Tibial nerve (tissue), 4 donors: ENCODE measurements around the gene PARP8. TPM values are rescaled to one million over a fixed set of nuclear protein-coding genes. Genes with fewer than 3 reads are reported as not detected.

Experiments
- DNase-seq, 2 donors: peaks; one replicate each; pipeline ENCODE4 v3.0.0-alpha.2; 2019; ENCODE audit warnings: low spot score in 2 of 2
- H3K27ac ChIP-seq, 4 donors: fragments of 200-600 bp; sonication (generic) in 3 of 4; one replicate each; pipeline ENCODE4 v1.5.1; 2017 to 2019; ENCODE audit warnings: mild to moderate bottlenecking in 1 of 4
- H3K27me3 ChIP-seq, 2 donors: fragments of 200-600 bp; sonication (generic) in 1 of 2; one replicate each; pipeline versions ENCODE4 v1.5.1 to v1.6.0; 2017 to 2019
- H3K36me3 ChIP-seq, 3 donors: fragments of 200-600 bp; sonication (generic); one replicate each; pipeline ENCODE4 v1.5.1; 2018 to 2019
- H3K4me1 ChIP-seq, 4 donors: fragments of 200-600 bp; sonication (generic) in 3 of 4; one replicate each; pipeline ENCODE4 v1.5.1; 2017 to 2019
- H3K4me3 ChIP-seq, 4 donors: fragments of 200-600 bp; sonication (generic) in 3 of 4; one replicate each; pipeline ENCODE4 v1.5.1; 2017 to 2019; ENCODE audit warnings: mild to moderate bottlenecking in 1 of 4, moderate library complexity in 1 of 4
- H3K9me3 ChIP-seq, 4 donors: fragments of 200-600 bp; sonication (generic) in 3 of 4; one replicate each; pipeline ENCODE4 v1.5.1; 2017 to 2019
- CTCF ChIP-seq, 5 experiments: fragments of 200-600 bp in 3 of 5; fragments of 450-650 bp in 2 of 5; sonication (generic) in 3 of 5; IDR thresholded peaks; one replicate each; pipeline ENCODE4 v1.5.1; 2016 to 2019; ENCODE audit warnings: antibody characterized with exemption in 5 of 5, mild to moderate bottlenecking in 3 of 5, moderate library complexity in 2 of 5
- EP300 ChIP-seq, 2 donors: sonication (generic); formaldehyde crosslinking; IDR thresholded peaks; one replicate each; pipeline ENCODE4 v1.6.1; 2017; ENCODE audit warnings: antibody characterized with exemption in 2 of 2, mild to moderate bottlenecking in 1 of 2
- POLR2A ChIP-seq, 2 donors: fragments of 450-650 bp; IDR thresholded peaks; one replicate each; pipeline ENCODE4 v1.6.1; 2017; ENCODE audit warnings: antibody characterized with exemption in 2 of 2, mild to moderate bottlenecking in 2 of 2, moderate library complexity in 2 of 2
- WGBS, 2 donors: methylation state at CpG; one replicate each; pipeline ENCODE4 v1.1.5; 2018; 5-methylcytosine and 5-hydroxymethylcytosine counted together
- total RNA-seq, 4 donors: library from RNA; depleted of rRNA; stranded (reverse); fragments of >200 nt; gene quantifications; one replicate each; pipeline ENCODE4 v1.1.0, GENCODE V29; 2016

The PARP8 gene
- total RNA-seq, 4 donors from 2014 or later = 10.4 to 24.7 (median 18.8) TPM

DNA sequence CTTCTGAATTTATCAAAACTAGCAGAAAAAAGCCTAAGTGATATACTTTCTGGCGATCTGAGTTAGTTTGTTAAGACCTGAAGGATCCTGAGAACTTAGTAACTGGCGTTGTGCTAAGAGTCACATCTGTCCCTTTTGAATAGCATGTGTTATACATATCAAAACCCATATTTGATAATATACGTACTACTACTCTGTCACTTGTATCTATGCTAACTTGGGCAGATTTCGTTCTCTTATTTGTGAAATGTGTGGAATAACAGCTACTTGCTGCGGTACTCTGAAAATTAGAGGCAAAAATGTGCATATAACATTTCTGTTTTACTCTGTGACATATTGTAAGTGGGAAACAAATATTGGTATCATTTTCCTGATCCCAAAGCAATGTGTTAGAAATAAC is 126.4 kb downstream of the PARP8 start:
- Histone ChIP-seq H3K4me1 (no peaks in the 10 kb centered on the region), H3K4me3 (no peak overlapping the region), H3K27me3 (no peaks in the 10 kb centered on the region), H3K9me3 (no peaks in the 10 kb centered on the region), H3K27ac (no peak overlapping the region), H3K36me3 (peaks cover 0 to 44% (median 10%) of the 10 kb centered on the region in 3 donors)
- 94 to 95% methylated on average over 5 of the region's 5 CpGs for WGBS, 2 donors
- TF ChIP-seq CTCF (IDR thresholded peaks at IDR 0.05) = no peak
- no peak for TF ChIP-seq EP300 (IDR thresholded peaks at IDR 0.05)
- no peak for TF ChIP-seq POLR2A (IDR thresholded peaks at IDR 0.05)
- no peak for DNase-seq

GRCh38 chr5:50794812-50795211 is 128.4 kb downstream of the PARP8 start:
- no peaks in the 10 kb centered on the region for H3K9me3 ChIP-seq
- H3K4me1 ChIP-seq = no peaks in the 10 kb centered on the region
- H3K4me3 ChIP-seq = no peak overlapping the region
- H3K27ac ChIP-seq = no peak overlapping the region
- TF ChIP-seq POLR2A (IDR thresholded peaks at IDR 0.05) (no peak), EP300 (IDR thresholded peaks at IDR 0.05) (no peak), CTCF (IDR thresholded peaks at IDR 0.05) (no peak)
- no peak for DNase-seq
- peaks cover 0 to 42% (median 10%) of the 10 kb centered on the region in 3 donors for H3K36me3 ChIP-seq
- no peaks in the 10 kb centered on the region for H3K27me3 ChIP-seq
- 90 to 95% methylated on average over 12 of the region's 12 CpGs for WGBS, 2 donors

DNA sequence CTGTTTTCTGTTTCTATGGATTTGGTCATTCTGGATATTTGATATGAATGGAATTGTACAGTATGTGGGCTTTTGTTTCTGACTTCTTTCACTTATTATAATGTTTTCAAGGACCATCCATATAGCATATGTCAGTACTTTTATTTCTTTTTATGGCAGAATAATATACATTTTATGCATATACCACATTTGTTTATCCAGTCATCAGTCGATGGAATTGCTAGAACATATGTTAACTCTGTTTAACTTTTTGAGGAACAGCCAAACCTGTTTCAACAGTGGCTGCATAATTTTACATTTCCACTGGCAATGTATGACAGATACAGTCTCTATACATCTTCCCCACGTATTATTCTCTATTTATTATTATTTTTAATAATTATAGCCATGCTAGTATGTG is 131.6 kb downstream of the PARP8 start:
- Histone ChIP-seq H3K9me3 (peaks cover 0 to 9% (median 2%) of the 10 kb centered on the region in 4 donors), H3K36me3 (peaks cover 0 to 33% (median 4%) of the 10 kb centered on the region in 3 donors), H3K27ac (no peak overlapping the region), H3K4me3 (no peak overlapping the region), H3K4me1 (no peaks in the 10 kb centered on the region), H3K27me3 (no peaks in the 10 kb centered on the region)
- 71 to 74% methylated on average over 2 of the region's 2 CpGs for WGBS, 2 donors
- DNase-seq = no peak
- TF ChIP-seq EP300 (IDR thresholded peaks at IDR 0.05) = no peak
- TF ChIP-seq CTCF (IDR thresholded peaks at IDR 0.05) = no peak
- no peak for TF ChIP-seq POLR2A (IDR thresholded peaks at IDR 0.05)

GRCh38 chr5:50799596-50799995 is 133.2 kb downstream of the PARP8 start:
- 68 to 69% methylated on average over 2 of the region's 2 CpGs for WGBS, 2 donors
- H3K4me1 ChIP-seq = no peaks in the 10 kb centered on the region
- peaks cover 0 to 39% (median 4%) of the 10 kb centered on the region in 3 donors for H3K36me3 ChIP-seq
- H3K4me3 ChIP-seq = no peak overlapping the region
- no peak for DNase-seq
- no peak for TF ChIP-seq EP300 (IDR thresholded peaks at IDR 0.05)
- TF ChIP-seq POLR2A (IDR thresholded peaks at IDR 0.05) = no peak
- TF ChIP-seq CTCF (IDR thresholded peaks at IDR 0.05) = no peak
- H3K27ac ChIP-seq = no peak overlapping the region
- H3K27me3 ChIP-seq = no peaks in the 10 kb centered on the region
- H3K9me3 ChIP-seq = peaks cover 0 to 19% (median 4%) of the 10 kb centered on the region in 4 donors

DNA sequence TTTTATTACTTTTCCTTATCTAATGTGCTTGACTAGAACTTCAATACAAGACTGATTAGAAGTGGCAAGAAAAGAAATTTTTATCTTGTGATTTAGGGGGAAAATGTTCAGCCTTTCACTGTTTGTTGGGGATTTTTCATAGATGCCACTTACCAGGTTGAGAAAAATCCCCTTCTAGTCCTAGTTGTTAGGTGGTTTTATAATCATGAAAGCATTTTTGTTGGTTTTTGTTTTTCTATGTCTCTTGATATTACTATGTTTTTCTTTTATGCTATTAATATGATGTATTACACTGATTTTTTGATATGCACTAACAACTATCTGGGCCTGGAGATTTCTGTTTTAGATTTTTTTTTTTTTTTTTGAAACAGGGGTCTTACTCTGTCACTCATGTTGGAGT is 134.0 kb downstream of the PARP8 start:
- peaks cover 0 to 19% (median 4%) of the 10 kb centered on the region in 4 donors for H3K9me3 ChIP-seq
- H3K36me3 ChIP-seq = peaks cover 0 to 31% (median 4%) of the 10 kb centered on the region in 3 donors
- no peak overlapping the region for H3K27ac ChIP-seq
- H3K4me1 ChIP-seq = no peaks in the 10 kb centered on the region
- H3K4me3 ChIP-seq = no peak overlapping the region
- TF ChIP-seq POLR2A (IDR thresholded peaks at IDR 0.05) (no peak), EP300 (IDR thresholded peaks at IDR 0.05) (no peak), CTCF (IDR thresholded peaks at IDR 0.05) (no peak)
- H3K27me3 ChIP-seq = no peaks in the 10 kb centered on the region
- no peak for DNase-seq
